ENCODE data around the gene SLC38A11. TPM values are rescaled to one million over a fixed set of nuclear protein-coding genes. Genes with fewer than 3 reads are reported as not detected.

Gene SLC38A11
- total and polyA plus RNA-seq, 2 of the 13 experiments (the other 11 are each of a cell fraction or from before 2014, with no cell fraction given): 14.0 to 14.3 TPM

DNA sequence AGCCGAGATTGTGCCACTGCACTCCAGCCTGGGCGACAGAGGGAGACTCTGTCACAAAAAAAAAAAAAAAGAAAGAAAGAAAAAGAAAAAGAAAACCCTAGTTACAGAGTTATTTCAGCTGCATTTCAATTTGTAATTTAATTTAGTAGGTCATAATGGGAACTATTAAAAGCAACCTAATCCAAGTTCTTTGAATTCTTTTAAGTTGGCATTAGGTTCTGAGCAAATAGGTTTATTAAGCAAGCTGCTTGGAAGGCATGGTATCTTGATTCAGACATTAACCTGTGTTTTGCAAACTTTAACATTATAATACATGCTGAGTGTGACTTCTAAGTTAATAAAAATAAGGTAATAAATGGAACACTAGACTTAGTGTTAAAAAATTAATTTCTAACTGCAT is 83.9 kb downstream of the SLC38A11 start:
- TF ChIP-seq, protein P1, sequence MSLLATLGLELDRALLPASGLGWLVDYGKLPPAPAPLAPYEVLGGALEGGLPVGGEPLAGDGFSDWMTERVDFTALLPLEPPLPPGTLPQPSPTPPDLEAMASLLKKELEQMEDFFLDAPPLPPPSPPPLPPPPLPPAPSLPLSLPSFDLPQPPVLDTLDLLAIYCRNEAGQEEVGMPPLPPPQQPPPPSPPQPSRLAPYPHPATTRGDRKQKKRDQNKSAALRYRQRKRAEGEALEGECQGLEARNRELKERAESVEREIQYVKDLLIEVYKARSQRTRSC (CRISPR knock-in tag; IDR thresholded peaks at IDR 0.05; ENCODE audit: low read depth): no peak
- TF ChIP-seq, protein P2, sequence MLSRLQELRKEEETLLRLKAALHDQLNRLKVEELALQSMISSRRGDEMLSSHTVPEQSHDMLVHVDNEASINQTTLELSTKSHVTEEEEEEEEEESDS (CRISPR knock-in tag; IDR thresholded peaks at IDR 0.05; ENCODE audit: borderline replicate concordance): no peak
- no peak for TF ChIP-seq MED13 (CRISPR knock-in tag; IDR thresholded peaks at IDR 0.05)
- TF ChIP-seq SNRNP70 (IDR thresholded peaks at IDR 0.05; ENCODE audit: low read depth, low read length): no peak
- no peak for TF ChIP-seq FOXA3 (CRISPR knock-in tag; IDR thresholded peaks at IDR 0.05)
- TF ChIP-seq ZNF547 (CRISPR knock-in tag; IDR thresholded peaks at IDR 0.05): no peak
- no peak for TF ChIP-seq ZNF235 (CRISPR knock-in tag; IDR thresholded peaks at IDR 0.05; ENCODE audit: borderline replicate concordance)
- no peak for TF ChIP-seq ZNF343 (CRISPR knock-in tag; IDR thresholded peaks at IDR 0.05)
- TF ChIP-seq SP2 (CRISPR knock-in tag; IDR thresholded peaks at IDR 0.05): no peak
- TF ChIP-seq ZFP36L2 (CRISPR knock-in tag; IDR thresholded peaks at IDR 0.05): no peak
- TF ChIP-seq ZNF160 (CRISPR knock-in tag; IDR thresholded peaks at IDR 0.05): no peak
- TF ChIP-seq KLF12 (CRISPR knock-in tag; IDR thresholded peaks at IDR 0.05; ENCODE audit: borderline replicate concordance): no peak
- TF ChIP-seq, protein P3, sequence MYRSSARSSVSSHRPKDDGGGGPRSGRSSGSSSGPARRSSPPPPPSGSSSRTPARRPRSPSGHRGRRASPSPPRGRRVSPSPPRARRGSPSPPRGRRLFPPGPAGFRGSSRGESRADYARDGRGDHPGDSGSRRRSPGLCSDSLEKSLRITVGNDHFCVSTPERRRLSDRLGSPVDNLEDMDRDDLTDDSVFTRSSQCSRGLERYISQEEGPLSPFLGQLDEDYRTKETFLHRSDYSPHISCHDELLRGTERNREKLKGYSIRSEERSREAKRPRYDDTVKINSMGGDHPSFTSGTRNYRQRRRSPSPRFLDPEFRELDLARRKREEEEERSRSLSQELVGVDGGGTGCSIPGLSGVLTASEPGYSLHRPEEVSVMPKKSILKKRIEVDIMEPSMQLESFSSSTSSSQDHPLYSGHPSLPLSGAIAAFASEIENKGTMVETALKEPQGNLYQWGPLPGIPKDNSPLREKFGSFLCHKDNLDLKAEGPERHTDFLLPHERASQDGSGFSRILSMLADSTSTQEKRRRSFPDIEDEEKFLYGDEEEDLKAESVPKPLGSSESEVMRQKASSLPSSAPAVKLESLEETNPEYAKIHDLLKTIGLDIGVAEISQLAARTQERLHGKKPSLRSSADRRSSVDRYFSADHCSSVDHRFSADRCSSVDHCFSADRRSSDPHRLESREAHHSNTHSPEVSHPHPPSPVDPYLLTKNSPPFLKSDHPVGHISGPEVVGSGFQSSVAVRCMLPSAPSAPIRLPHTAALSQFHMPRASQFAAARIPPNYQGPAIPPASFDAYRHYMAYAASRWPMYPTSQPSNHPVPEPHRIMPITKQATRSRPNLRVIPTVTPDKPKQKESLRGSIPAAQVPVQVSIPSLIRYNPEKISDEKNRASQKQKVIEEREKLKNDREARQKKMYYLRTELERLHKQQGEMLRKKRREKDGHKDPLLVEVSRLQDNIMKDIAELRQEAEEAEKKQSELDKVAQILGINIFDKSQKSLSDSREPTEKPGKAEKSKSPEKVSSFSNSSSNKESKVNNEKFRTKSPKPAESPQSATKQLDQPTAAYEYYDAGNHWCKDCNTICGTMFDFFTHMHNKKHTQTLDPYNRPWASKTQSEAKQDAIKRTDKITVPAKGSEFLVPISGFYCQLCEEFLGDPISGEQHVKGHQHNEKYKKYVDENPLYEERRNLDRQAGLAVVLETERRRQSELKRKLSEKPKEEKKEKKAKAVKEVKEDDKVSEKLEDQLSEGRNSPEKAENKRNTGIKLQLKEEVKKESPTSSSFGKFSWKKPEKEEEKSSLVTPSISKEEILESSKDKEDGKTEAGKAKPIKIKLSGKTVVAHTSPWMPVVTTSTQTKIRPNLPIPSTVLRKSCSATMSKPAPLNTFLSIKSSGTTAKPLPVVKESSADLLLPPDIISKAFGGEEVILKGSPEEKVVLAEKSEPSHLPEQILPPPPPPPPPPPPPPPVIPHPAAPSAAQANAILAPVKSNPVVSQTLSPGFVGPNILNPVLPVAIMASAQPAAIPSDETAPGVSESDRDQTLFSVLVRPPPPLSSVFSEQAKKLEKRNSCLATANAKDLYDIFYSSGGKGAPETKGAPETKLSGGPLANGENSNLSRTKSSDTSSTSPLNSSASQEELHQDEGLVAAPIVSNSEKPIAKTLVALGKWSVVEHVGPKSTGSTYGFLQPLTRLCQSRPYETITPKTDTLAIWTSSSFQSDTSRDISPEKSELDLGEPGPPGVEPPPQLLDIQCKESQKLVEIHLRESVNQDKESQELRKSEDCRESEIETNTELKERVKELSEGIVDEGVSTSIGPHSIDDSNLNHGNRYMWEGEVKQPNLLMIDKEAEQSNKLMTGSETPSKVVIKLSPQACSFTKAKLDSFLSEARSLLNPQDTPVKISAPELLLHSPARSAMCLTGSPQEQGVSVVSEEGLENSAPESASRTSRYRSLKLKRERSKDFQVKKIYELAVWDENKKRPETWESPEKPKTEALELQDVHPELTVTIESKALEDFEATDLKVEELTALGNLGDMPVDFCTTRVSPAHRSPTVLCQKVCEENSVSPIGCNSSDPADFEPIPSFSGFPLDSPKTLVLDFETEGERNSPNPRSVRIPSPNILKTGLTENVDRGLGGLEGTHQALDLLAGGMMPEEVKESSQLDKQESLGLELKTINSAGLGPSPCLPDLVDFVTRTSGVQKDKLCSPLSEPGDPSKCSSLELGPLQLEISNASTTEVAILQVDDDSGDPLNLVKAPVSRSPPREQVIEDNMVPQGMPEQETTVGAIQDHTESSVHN (CRISPR knock-in tag; IDR thresholded peaks at IDR 0.05): no peak
- no peak for TF ChIP-seq MED8 (CRISPR knock-in tag; IDR thresholded peaks at IDR 0.05; ENCODE audit: insufficient replicate concordance)
- no peak for TF ChIP-seq SPEN (CRISPR knock-in tag; IDR thresholded peaks at IDR 0.05; ENCODE audit: low read depth)
- no peak for TF ChIP-seq MYC (CRISPR knock-in tag; IDR thresholded peaks at IDR 0.05; ENCODE audit: borderline replicate concordance)
- 98% methylated on average over 2 of the region's 2 CpGs for WGBS (ENCODE audit: low lambda C conversion rate)
- intact Hi-C loops (cut with micrococcal nuclease; ENCODE audit: unreplicated experiment) (no loop called here), in situ Hi-C loops (cut with HindIII; ENCODE audit: extremely low pct_ligation_motif_present, low pct_unique_long_range_greater_than_20kb) (no loop called here)
- H3K4me1 ChIP-seq (ENCODE audit: insufficient read depth, low read length): peaks cover 54% of the 10 kb centered on the region
- H3K4me2 ChIP-seq (ENCODE audit: low read depth, low read length): no peak overlapping the region
- H3K27me3 ChIP-seq (ENCODE audit: control insufficient read depth in 1 of 2, insufficient read depth in 2 of 2, low read length in 2 of 2): no peaks in the 10 kb centered on the region
- DNase-seq (ENCODE audit: low spot score): no peak
- no peak overlapping the region for H3K4me3 ChIP-seq (replicated peaks in 1 of 3; ENCODE audit: insufficient read depth in 1 of 3, low read depth in 2 of 3, low read length in 3 of 3)
- no peaks in the 10 kb centered on the region for H3K36me3 ChIP-seq (replicated peaks in 1 of 2; ENCODE audit: control insufficient read depth in 1 of 2, insufficient read depth in 2 of 2, low read length in 2 of 2)
- no peak overlapping the region for H2AFZ ChIP-seq (ENCODE audit: low read length)
- ChIA-PET CTCF (ENCODE audit: low intra/inter-chr PET ratio, low total read pairs) (no interaction called here), POLR2A (no interaction called here)
- no peak overlapping the region for H3K9ac ChIP-seq (ENCODE audit: insufficient read depth, low read depth, low read length)
- FAIRE-seq: no peak
- ATAC-seq: no peak
- H4K20me1 ChIP-seq (ENCODE audit: insufficient read depth, low read length): no peaks in the 10 kb centered on the region
- no peak overlapping the region for H3K27ac ChIP-seq (ENCODE audit: extremely low read length, insufficient read depth, low read length)
- no peaks in the 10 kb centered on the region for H3K9me3 ChIP-seq (ENCODE audit: low read length)
- no TSS peak for BruUV-seq (replicated peaks)
- H3K79me2 ChIP-seq (ENCODE audit: insufficient read depth, low read length): no peaks in the 10 kb centered on the region

Data from HepG2 (cell line).